Spleen (tissue), 7 donors: ENCODE data around the gene FXYD6.

Source experiments
- POLR2A ChIP-seq, 3 donors: fragments of 450-650 bp; IDR thresholded peaks; one replicate each; pipeline ENCODE4 v1.5.1; 2017; ENCODE audit warnings: antibody characterized with exemption in 3 of 3, mild to moderate bottlenecking in 1 of 3
- POLR2AphosphoS5 ChIP-seq, 3 donors: sonication (generic); formaldehyde crosslinking; IDR thresholded peaks; one replicate each; pipeline ENCODE4 v1.5.1; 2017; ENCODE audit warnings: antibody characterized with exemption in 3 of 3
- TF ChIP-seq, protein P1 (sequence below), 11 experiments: fragments of 200-600 bp in 7 of 11; fragments of 450-650 bp in 4 of 11; sonication (generic) in 4 of 11; IDR thresholded peaks in 8 of 11; conservative IDR thresholded peaks in 3 of 11; 1 replicate in 7 of 11; 2 replicates in 4 of 11; pipeline versions ENCODE4 v1.4.0 to v1.8.0; 2016 to 2021; ENCODE audit warnings: antibody characterized with exemption in 11 of 11, inconsistent platforms in 4 of 11, mild to moderate bottlenecking in 1 of 11
- donor health status: DM: no; HTN: no; CAD: no; lungs with moderate emphysema.
- donor health status: DM: no; HTN: no; CAD: no.
- donor health status: DM: no; HTN: no; CAD: no.

GRCh38 chr11:117838901-117839300, 37.6 kb downstream of the FXYD6 start:
- TF ChIP-seq, protein P1, sequence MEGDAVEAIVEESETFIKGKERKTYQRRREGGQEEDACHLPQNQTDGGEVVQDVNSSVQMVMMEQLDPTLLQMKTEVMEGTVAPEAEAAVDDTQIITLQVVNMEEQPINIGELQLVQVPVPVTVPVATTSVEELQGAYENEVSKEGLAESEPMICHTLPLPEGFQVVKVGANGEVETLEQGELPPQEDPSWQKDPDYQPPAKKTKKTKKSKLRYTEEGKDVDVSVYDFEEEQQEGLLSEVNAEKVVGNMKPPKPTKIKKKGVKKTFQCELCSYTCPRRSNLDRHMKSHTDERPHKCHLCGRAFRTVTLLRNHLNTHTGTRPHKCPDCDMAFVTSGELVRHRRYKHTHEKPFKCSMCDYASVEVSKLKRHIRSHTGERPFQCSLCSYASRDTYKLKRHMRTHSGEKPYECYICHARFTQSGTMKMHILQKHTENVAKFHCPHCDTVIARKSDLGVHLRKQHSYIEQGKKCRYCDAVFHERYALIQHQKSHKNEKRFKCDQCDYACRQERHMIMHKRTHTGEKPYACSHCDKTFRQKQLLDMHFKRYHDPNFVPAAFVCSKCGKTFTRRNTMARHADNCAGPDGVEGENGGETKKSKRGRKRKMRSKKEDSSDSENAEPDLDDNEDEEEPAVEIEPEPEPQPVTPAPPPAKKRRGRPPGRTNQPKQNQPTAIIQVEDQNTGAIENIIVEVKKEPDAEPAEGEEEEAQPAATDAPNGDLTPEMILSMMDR (IDR thresholded peaks at IDR 0.05 in 8 of 11, conservative IDR thresholded peaks at IDR 0.05 in 3 of 11): no peak
- TF ChIP-seq POLR2A (IDR thresholded peaks at IDR 0.05) (no peak), POLR2AphosphoS5 (IDR thresholded peaks at IDR 0.05) (no peak)
